GM18951 (cell line): Measurements from ENCODE around the gene LRRN2.

ENCODE experiments used
- POLR2A ChIP-seq: IDR thresholded peaks from 4 replicates; pipeline ENCODE4 v1.6.1; 2011; ENCODE audit warnings: mild to moderate bottlenecking; ENCODE audit not compliant: insufficient read length, insufficient read depth; ENCODE audit errors: extremely low read depth
- in situ Hi-C: fragments of 300-500 bp; cut with MboI; formaldehyde crosslinking; loops from one replicate; pipeline ENCODE4 v1.12.0; 2022; ENCODE audit warnings: low sequenced_read_pairs, mixed read lengths, inconsistent platforms; ENCODE audit not compliant: unreplicated experiment

LRRN2 gene

DNA sequence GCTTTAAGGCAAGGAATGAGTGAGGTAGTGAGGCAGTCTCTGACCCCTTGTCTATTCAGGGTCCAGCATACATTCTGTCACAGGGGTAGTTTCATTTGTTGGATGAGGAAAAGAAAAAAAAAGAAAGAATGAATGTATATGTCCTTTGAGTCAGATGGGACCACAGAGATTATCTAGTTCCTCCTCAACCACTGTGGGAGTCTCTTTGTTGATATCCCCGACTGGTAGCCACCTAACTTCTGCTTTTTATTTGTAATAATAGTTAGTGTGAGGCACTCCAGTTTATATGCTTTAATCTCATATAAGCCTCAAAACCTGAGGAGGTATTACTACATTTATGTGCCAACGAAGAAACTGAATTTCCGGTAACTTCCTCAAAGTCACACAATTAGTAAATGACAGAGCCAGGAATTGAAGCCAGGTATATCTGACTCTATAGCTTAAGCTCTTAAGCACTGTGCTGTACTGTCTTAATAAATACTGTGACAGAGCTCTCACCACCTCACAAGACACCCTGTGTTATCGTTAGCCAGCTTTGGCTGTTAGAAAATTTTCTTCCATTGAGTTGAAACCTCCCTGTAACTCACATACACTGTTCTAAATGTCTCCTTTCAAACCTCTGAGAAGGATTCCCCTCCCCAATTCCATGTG, 87.1 kb downstream of the LRRN2 start:
- TF ChIP-seq POLR2A: no peak
- in situ Hi-C loops: no loop called here

GRCh38 chr1:204592246-204592948, 93.1 kb downstream of the LRRN2 start:
- TF ChIP-seq POLR2A: no peak
- in situ Hi-C loops: no loop called here

GRCh38 chr1:204591473-204592090, 94.0 kb downstream of the LRRN2 start:
- no peak for TF ChIP-seq POLR2A
- in situ Hi-C loops: no loop called here

DNA sequence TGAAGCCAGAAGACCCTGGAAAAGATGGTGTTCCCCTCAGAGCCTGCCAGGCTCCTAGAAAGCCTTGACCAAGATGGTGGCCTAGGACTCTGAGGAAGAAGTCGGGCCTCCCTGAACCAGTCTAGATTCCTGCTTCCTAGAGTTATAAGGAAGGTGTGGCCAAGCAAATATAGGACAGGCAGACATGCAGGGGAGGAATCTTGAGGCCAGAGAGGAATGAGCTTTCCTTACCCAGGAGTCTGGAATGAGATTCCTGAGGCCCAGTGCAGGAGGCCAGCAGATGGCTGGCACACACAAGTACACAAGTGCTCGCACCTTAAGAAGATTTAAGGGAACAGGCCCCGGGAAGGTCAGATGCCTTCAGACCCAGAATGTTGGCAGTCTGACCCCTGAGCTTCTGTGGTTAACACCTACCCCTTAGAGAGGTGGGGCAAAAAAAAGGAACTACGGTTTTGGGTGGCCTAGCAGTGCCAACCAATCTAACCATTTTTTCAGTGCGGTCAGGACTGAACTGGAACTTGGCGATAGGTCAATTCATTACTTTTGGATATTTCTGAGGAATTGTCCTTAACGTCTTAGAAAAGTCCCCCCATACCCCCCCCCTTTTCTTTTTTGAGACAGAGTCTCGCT, 96.0 kb downstream of the LRRN2 start:
- in situ Hi-C loops: no loop called here
- TF ChIP-seq POLR2A: no peak

GRCh38 chr1:204588826-204589225, 96.7 kb downstream of the LRRN2 start:
- TF ChIP-seq POLR2A: no peak
- in situ Hi-C loops: no loop called here

DNA sequence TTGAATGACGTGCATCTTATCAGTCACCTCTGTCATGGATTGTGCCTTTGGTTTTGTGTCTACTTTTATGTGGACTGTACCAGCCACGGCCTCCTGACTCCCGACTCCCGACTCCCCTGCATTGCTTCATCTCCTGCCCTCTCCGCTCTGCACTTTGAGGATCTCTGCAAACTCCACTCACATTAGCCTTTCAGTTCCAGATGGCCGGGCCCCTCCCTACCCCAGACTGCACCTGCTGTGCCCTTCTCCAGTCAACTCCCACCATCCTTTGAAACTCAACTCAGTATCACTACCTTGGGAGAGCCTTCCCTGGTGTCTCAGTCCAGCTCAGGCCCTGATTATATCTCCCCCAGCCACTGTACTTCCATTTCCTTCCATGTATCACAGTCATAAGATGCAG, 97.9 kb downstream of the LRRN2 start:
- TF ChIP-seq POLR2A: no peak
- in situ Hi-C loops: no loop called here

GRCh38 chr1:204584699-204585372, 100.7 kb downstream of the LRRN2 start:
- no peak for TF ChIP-seq POLR2A

GRCh38 chr1:204583909-204584632, 101.5 kb downstream of the LRRN2 start:
- in situ Hi-C loops: no loop called here
- no peak for TF ChIP-seq POLR2A

More at GRCh38 chr1:204584699-204585372, 100.7 kb downstream of the LRRN2 start:
- in situ Hi-C loops: no loop called here

- TF ChIP-seq POLR2A: no peak
- in situ Hi-C loops: no loop called here
Observed at GRCh38 chr1:204581759-204582158, 103.8 kb downstream of the LRRN2 start.

- no peak for TF ChIP-seq POLR2A
- in situ Hi-C loops: no loop called here
Observed at GRCh38 chr1:204580862-204581261, 104.7 kb downstream of the LRRN2 start.

- in situ Hi-C loops: no loop called here
- no peak for TF ChIP-seq POLR2A
Observed at GRCh38 chr1:204579681-204580080, 105.9 kb downstream of the LRRN2 start.

DNA sequence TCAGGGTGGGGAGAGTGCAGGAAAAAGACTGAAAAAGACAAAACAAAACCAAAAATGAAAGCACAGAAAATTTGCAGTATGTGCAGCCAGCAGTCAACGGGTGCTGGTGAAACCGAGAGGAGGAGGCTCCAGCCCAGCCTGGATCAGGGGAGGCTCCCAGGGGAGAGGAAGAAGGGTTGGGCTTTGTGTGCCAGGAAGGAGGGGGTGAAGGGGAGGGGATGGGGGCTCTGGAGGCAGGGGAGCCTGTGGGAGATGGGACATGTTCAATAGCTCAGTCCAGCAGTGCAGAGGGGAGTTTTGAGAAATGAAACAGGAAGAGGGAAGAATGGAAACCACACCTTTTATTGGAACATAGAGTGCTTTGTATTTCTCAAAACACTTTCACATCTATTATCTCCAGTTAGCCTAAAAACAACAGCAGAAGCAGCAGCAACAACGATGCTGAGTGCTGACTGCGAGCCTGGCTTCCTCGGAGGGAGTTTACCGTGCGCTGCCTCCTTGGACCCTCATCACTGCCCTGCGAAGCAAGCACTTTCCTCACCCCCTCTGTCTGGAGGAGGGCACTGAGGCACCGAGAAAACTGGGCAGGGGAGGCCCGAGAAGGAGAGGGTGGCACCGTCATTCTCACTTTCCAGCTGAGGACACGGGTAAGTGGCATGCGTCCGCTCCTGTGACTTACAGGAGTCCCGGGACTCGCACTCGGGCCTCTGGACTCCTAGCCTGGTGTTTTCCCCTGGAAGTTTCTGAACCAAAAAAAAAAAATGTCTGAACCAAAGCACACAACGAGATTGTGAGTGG, 106.5 kb downstream of the LRRN2 start:
- in situ Hi-C loops: no loop called here
- TF ChIP-seq POLR2A: peak; percentile 9
